ENCODE measurements around the gene RNF208.

RNF208 gene

DNA sequence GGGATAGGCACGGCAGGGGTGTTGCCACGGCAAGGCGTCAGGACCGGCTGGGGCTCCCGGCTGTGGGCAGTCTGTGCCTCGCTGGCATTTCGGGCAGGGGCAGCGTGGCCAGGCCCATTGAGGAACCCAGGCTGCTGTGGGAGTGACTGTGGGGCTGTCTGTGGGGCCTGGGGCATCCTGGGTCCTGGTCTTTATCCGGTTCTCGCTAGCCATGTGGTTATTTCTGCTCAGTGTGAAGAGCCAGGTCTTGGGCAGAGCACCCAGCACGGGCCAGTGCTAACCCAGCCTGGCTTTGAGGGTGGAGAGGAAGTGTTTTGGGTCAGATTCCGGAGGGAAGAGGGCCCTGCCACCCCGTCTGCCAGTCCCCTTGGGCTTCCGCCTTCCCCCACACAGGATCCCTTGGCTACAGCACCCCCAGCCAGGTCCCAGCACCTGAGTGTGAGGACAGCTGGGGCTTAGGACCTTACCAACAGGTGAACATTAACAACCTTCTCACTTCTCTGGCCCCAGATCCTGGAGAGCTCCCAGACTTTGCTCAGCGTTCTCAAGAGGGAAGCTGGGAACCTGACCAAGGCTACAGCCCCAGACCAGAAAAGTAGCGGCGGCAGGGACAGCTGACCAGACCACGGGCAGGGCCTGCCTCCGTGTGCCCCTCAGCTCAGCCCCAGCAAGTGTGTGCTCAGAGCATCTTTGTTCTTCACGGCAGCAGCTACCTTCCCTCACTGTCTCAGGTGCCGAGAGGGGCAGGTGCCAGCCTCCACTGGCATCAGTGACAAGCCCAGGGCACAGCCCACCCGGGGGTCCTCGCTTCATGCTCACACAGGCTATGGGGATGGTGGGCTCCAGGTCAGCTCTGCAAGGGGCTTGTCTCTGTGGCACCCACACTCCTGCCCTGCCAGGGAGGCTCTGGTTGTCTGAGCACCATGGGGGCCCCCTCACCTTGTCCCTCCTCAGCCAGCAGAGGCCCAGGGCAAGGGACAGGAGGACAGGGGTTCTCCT, 32.4 kb downstream of the RNF208 start:
- Histone ChIP-seq H3K36me3 (ENCODE audit: control insufficient read depth in 2 of 2, insufficient read depth in 1 of 2, low read length in 2 of 2) (peaks cover 0 to 60% of the 10 kb centered on the region in 2 experiments; a peak in 1 of 3 replicates), H3K9me3 (ENCODE audit: control insufficient read depth, insufficient read depth, low read depth, low read length) (no peaks in the 10 kb centered on the region), H3K4me1 (ENCODE audit: control insufficient read depth, insufficient read depth, low read length) (peaks cover 14% of the 10 kb centered on the region), H3K27ac (ENCODE audit: extremely low read depth, low read depth, low read length) (peak overlapping the region; percentile 92), H3K4me3 (ENCODE audit: low read depth, low read length) (peak overlapping the region; percentile 92)
- TF ChIP-seq ZNF202 (tag by site-specific recombination; IDR thresholded peaks at IDR 0.05; ENCODE audit: borderline replicate concordance), result no peak
- no peak for TF ChIP-seq ZFP37 (tag by site-specific recombination; IDR thresholded peaks at IDR 0.05)
- no peak for TF ChIP-seq SALL2 (tag by site-specific recombination; IDR thresholded peaks at IDR 0.05; ENCODE audit: borderline replicate concordance)
- no peak for TF ChIP-seq ZNF214 (tag by site-specific recombination; IDR thresholded peaks at IDR 0.05; ENCODE audit: borderline replicate concordance)
- TF ChIP-seq MYNN (tag by site-specific recombination; IDR thresholded peaks at IDR 0.05; ENCODE audit: borderline replicate concordance), result no peak
- TF ChIP-seq SETDB1 (IDR thresholded peaks at IDR 0.05; ENCODE audit: insufficient read length, low read length), result no peak
- no peak for TF ChIP-seq ZSCAN30 (tag by site-specific recombination; IDR thresholded peaks at IDR 0.05)
- TF ChIP-seq ZNF626 (tag by site-specific recombination; IDR thresholded peaks at IDR 0.05), result no peak
- TF ChIP-seq ZEB2 (tag by site-specific recombination; IDR thresholded peaks at IDR 0.05), result 0 out of 2 replicates have a peak, but pooled peaks have one; percentile 3
- TF ChIP-seq ZNF600 (tag by site-specific recombination; IDR thresholded peaks at IDR 0.05), result peak; percentile 31; the same call in 1 of the 2 replicates
- TF ChIP-seq WT1 (tag by site-specific recombination; IDR thresholded peaks at IDR 0.05), result no peak
- TF ChIP-seq ZNF510 (tag by site-specific recombination; IDR thresholded peaks at IDR 0.05; ENCODE audit: insufficient replicate concordance), result no peak
- TF ChIP-seq, protein P1, sequence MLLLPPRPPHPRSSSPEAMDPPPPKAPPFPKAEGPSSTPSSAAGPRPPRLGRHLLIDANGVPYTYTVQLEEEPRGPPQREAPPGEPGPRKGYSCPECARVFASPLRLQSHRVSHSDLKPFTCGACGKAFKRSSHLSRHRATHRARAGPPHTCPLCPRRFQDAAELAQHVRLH (tag by site-specific recombination; IDR thresholded peaks at IDR 0.05), result no peak
- peak; percentile 53 for TF ChIP-seq GLIS2 (tag by site-specific recombination; IDR thresholded peaks at IDR 0.05)
- 0 out of 2 replicates have a peak, but pooled peaks have one; percentile 40 for TF ChIP-seq ZBTB17 (tag by site-specific recombination; IDR thresholded peaks at IDR 0.05)
- no peak for TF ChIP-seq ZNF223 (tag by site-specific recombination; IDR thresholded peaks at IDR 0.05)
- TF ChIP-seq ZNF560 (tag by site-specific recombination; IDR thresholded peaks at IDR 0.05; ENCODE audit: borderline replicate concordance), result no peak
- TF ChIP-seq, protein P2, sequence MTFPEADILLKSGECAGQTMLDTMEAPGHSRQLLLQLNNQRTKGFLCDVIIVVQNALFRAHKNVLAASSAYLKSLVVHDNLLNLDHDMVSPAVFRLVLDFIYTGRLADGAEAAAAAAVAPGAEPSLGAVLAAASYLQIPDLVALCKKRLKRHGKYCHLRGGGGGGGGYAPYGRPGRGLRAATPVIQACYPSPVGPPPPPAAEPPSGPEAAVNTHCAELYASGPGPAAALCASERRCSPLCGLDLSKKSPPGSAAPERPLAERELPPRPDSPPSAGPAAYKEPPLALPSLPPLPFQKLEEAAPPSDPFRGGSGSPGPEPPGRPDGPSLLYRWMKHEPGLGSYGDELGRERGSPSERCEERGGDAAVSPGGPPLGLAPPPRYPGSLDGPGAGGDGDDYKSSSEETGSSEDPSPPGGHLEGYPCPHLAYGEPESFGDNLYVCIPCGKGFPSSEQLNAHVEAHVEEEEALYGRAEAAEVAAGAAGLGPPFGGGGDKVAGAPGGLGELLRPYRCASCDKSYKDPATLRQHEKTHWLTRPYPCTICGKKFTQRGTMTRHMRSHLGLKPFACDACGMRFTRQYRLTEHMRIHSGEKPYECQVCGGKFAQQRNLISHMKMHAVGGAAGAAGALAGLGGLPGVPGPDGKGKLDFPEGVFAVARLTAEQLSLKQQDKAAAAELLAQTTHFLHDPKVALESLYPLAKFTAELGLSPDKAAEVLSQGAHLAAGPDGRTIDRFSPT (tag by site-specific recombination; IDR thresholded peaks at IDR 0.05), result peak; percentile 82
- TF ChIP-seq ZNF239 (tag by site-specific recombination; IDR thresholded peaks at IDR 0.05), result no peak
- no peak for TF ChIP-seq ZBTB8A (tag by site-specific recombination; IDR thresholded peaks at IDR 0.05)
- TF ChIP-seq ZNF501 (tag by site-specific recombination; IDR thresholded peaks at IDR 0.05), result peak; percentile 11
- no peak for TF ChIP-seq ZNF621 (tag by site-specific recombination; IDR thresholded peaks at IDR 0.05)
- 0 out of 2 replicates have a peak, but pooled peaks have one; percentile 1 for TF ChIP-seq ZBTB48 (tag by site-specific recombination; IDR thresholded peaks at IDR 0.05)
- peak; percentile 68; the same call in 1 of the 2 replicates for TF ChIP-seq ZIC2 (tag by site-specific recombination; IDR thresholded peaks at IDR 0.05)
- peak; percentile 55; the same call in 1 of the 2 replicates for TF ChIP-seq SCRT2 (tag by site-specific recombination; IDR thresholded peaks at IDR 0.05)
- TF ChIP-seq ZNF174 (tag by site-specific recombination; IDR thresholded peaks at IDR 0.05), result no peak
- ChIA-PET CTCF (interaction anchor here (0.7 to 3.5 kb wide), 16 partner anchors 8 to 461 kb away, joined by 3 to 22 read pairs (median 4); partner anchors contain the start of genes NDOR1, RNF224, TMEM203 and TPRN), POLR2A (interaction anchor here (0.5 to 7.1 kb wide), 28 partner anchors 9 to 415 kb away, joined by 3 to 178 read pairs (median 5); partner anchors contain the start of genes LRRC26, MAN1B1, MRPL41 and NDOR1)

Measured in HEK293 (cell line).